GM12878 (cell line): ENCODE measurements around the gene DICER1. TPM values are rescaled to one million over a fixed set of nuclear protein-coding genes. Genes with fewer than 3 reads are reported as not detected.

ENCODE experiments used
- ATAC-seq: fragments of 200-7000 bp; cut with Tn5 transposase; 3 replicates; pipeline ENCODE4 v1.9.1; 2020; ENCODE audit warnings: mild to moderate bottlenecking, moderate library complexity
- BruUV-seq: library from RNA; stranded (reverse); fragments of 400-500 nt; replicated peaks from 2 replicates; lab custom pipeline; 2021; lab: Mats Ljungman, UMichigan
- CTCF ChIA-PET: fragments of 300-600 bp; sonication (Branson Sonifier 250); formaldehyde crosslinking; extraction: SDS; loops from one replicate; lab custom pipeline; 2021; ENCODE audit warnings: inconsistent platforms; lab: Yijun Ruan, JAX
- POLR2A ChIA-PET: fragments of 350-600 bp; formaldehyde crosslinking; extraction: SDS; loops from one replicate; lab custom pipeline; 2021; ENCODE audit warnings: inconsistent platforms; lab: Charles Lee
- RAD21 ChIA-PET: fragments of 300-600 bp; sonication (Branson Sonifier 250); formaldehyde crosslinking; loops from one replicate; lab custom pipeline; 2023; ENCODE audit warnings: antibody characterized with exemption; ENCODE audit not compliant: unreplicated experiment; lab: Charles Lee
- SMC1A ChIA-PET: fragments of 300-600 bp; sonication (Branson Sonifier 250); formaldehyde crosslinking; loops from one replicate; lab custom pipeline; 2023; ENCODE audit not compliant: unreplicated experiment, uncharacterized antibody; lab: Charles Lee
- DNase-seq: peaks from one replicate; pipeline ENCODE4 v3.0.0-alpha.2; 2011; ENCODE audit warnings: low read depth, low spot score
- FAIRE-seq: peaks from 3 replicates; lab custom pipeline; 2011; peaks lifted over from hg19 to GRCh38; lab: Jason Lieb, UNC
- H2AFZ ChIP-seq: 2 replicates; pipeline ENCODE4 v1.6.0; 2011; ENCODE audit warnings: low read depth, low read length, control low read depth; ENCODE audit not compliant: control insufficient read depth
- H3K27ac ChIP-seq: 2 replicates; pipeline ENCODE4 v1.5.1; 2011; ENCODE audit warnings: control low read depth; ENCODE audit not compliant: control insufficient read depth, insufficient read depth
- H3K27me3 ChIP-seq, 2 experiments: replicated peaks in 1 of 2; 2 replicates each; pipeline versions ENCODE4 v1.6.0 to v1.6.1; 2011; ENCODE audit warnings: low read length in 1 of 2; ENCODE audit not compliant: control insufficient read depth in 2 of 2, insufficient read depth in 2 of 2
- H3K36me3 ChIP-seq, 2 experiments: 2 replicates each; pipeline ENCODE4 v1.5.1; 2011; ENCODE audit warnings: low read length in 1 of 2; ENCODE audit not compliant: control insufficient read depth in 2 of 2, insufficient read depth in 2 of 2
- H3K4me1 ChIP-seq: 2 replicates; pipeline ENCODE4 v1.6.1; 2011; ENCODE audit warnings: mild to moderate bottlenecking, low read length, moderate library complexity, mixed read lengths; ENCODE audit not compliant: control insufficient read depth, insufficient read depth
- H3K4me2 ChIP-seq: 2 replicates; pipeline ENCODE4 v1.6.0; 2011; ENCODE audit warnings: control low read depth; ENCODE audit not compliant: control insufficient read depth, insufficient read depth
- H3K4me3 ChIP-seq: fragments of 200-600 bp; sonication (generic); 2 replicates; pipeline ENCODE4 v1.5.1; 2016
- H3K79me2 ChIP-seq: 2 replicates; pipeline ENCODE4 v1.6.0; 2011; ENCODE audit warnings: low read length; ENCODE audit not compliant: control insufficient read depth, insufficient read depth
- H3K9ac ChIP-seq: 2 replicates; pipeline ENCODE4 v1.8.0; 2011; ENCODE audit warnings: low read length, control low read depth, mixed read lengths; ENCODE audit not compliant: control insufficient read depth, insufficient read depth
- H3K9me3 ChIP-seq: replicated peaks from 3 replicates; pipeline ENCODE4 v1.5.1; 2011; ENCODE audit warnings: mild to moderate bottlenecking, low read length; ENCODE audit not compliant: control insufficient read depth, insufficient read depth
- H4K20me1 ChIP-seq: 2 replicates; pipeline ENCODE4 v1.6.0; 2011; ENCODE audit not compliant: control insufficient read depth, insufficient read depth
- ASH2L ChIP-seq: fragments of 300-600, 200-600 bp; sonication (generic); IDR thresholded peaks from 2 replicates; pipeline ENCODE4 v1.6.1; 2017; ENCODE audit warnings: low read depth, mild to moderate bottlenecking, borderline replicate concordance
- CREB1 ChIP-seq: IDR thresholded peaks from 2 replicates; pipeline ENCODE4 v1.6.1; 2012; ENCODE audit warnings: low read depth, mild to moderate bottlenecking, inconsistent platforms
- RAD21 ChIP-seq: IDR thresholded peaks from 2 replicates; pipeline ENCODE4 v1.6.1; 2011; ENCODE audit warnings: mild to moderate bottlenecking, low read depth, low read length, moderate library complexity; ENCODE audit not compliant: insufficient read depth
- RUNX3 ChIP-seq: IDR thresholded peaks from 2 replicates; pipeline ENCODE4 v1.6.1; 2012; ENCODE audit warnings: low read length, inconsistent platforms
- ZZZ3 ChIP-seq: IDR thresholded peaks from 2 replicates; pipeline ENCODE4 v1.6.1; 2011; ENCODE audit warnings: low read depth; ENCODE audit not compliant: control insufficient read depth, insufficient read length
- WGBS: methylation state at CpG from one replicate; pipeline ENCODE4 v1.1.6; 2016; ENCODE audit warnings: low lambda C conversion rate; ENCODE audit not compliant: insufficient replicate concordance, insufficient coverage; ENCODE audit errors: missing lambda C conversion rate; 5-methylcytosine and 5-hydroxymethylcytosine counted together
- in situ Hi-C: fragments of 300-500 bp; cut with MboI; formaldehyde crosslinking; loops from 9 replicates; pipeline ENCODE4 v1.14.3; 2018; ENCODE audit warnings: mixed read lengths
- intact Hi-C: fragments of 100-400 bp; cut with micrococcal nuclease; formaldehyde crosslinking; loops from one replicate; pipeline ENCODE4 v1.14.2; 2022; ENCODE audit not compliant: unreplicated experiment
- polyA plus RNA-seq, 11 experiments: library from polyadenylated mRNA; depleted of rRNA in 4 of 11; unstranded in 6 of 11; stranded (reverse) in 5 of 11; fragments of >200 nt; fragmentation: Nextera tagmentation in 4 of 11; fragmentation: Illumina TruSeq in 1 of 11; extraction: Ambion mirVana in 4 of 11; extraction: Trizol in 1 of 11; gene quantifications; 1 replicate in 1 of 11; 2 replicates in 10 of 11; pipeline versions ENCODE4 v1.2.1 to v1.2.3, GENCODE V29; 2011 to 2016; ENCODE audit warnings: inconsistent platforms in 2 of 11, missing spikeins in 2 of 11, low read depth in 1 of 11
- total RNA-seq, 4 experiments: library from RNA; depleted of rRNA in 3 of 4; stranded (reverse); fragments of >200 nt in 3 of 4; fragmentation: Illumina TruSeq in 1 of 4; extraction: Trizol in 1 of 4; gene quantifications; 2 replicates each; pipeline versions ENCODE4 v1.2.1 to v1.2.3, GENCODE V29; 2013 to 2021

DICER1 gene
- total and polyA plus RNA-seq, 10 of the 15 experiments (the other 5 are each of a cell fraction or from before 2014, with no cell fraction given): 6.8 to 70.8 (median 37.1) TPM

DNA sequence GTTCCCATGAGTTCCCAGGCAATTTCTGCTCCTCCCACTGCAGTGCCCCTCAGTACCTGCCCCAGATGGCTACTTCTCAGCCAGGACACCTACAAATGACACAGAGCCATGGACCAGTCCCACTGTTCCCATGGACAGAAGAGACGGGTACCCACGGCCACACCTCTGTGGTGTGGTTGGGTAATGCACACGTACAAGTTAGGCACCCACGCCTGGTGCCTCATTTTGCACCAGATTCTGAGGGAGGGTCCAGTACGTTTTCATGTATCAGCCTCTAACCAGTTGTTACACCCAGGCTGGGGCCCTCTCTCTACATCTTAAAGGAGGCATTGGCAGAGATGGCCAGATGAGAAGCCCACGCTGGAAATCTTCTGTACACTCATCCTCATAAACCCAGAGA lies 114.0 kb downstream of the DICER1 start:
- Histone ChIP-seq H3K4me3 (no peak overlapping the region), H3K9me3 (no peaks in the 10 kb centered on the region), H3K36me3 (no peaks in the 10 kb centered on the region), H4K20me1 (no peaks in the 10 kb centered on the region), H3K4me1 (no peaks in the 10 kb centered on the region), H3K27ac (no peak overlapping the region), H3K27me3 (peaks cover 0 to 1% of the 10 kb centered on the region in 2 experiments; a peak in 1 of 4 replicates), H3K4me2 (no peak overlapping the region), H2AFZ (no peak overlapping the region), H3K79me2 (no peaks in the 10 kb centered on the region), H3K9ac (no peak overlapping the region)
- ChIA-PET POLR2A (no interaction called here), SMC1A (no interaction called here), CTCF (no interaction called here), RAD21 (no interaction called here)
- ATAC-seq (no peak), FAIRE-seq (no peak), DNase-seq (no peak)
- BruUV-seq: no TSS peak
- intact Hi-C loops (no loop called here), in situ Hi-C loops (no loop called here)
- 15% methylated on average over 6 of the region's 6 CpGs for WGBS
- no peak for TF ChIP-seq ASH2L

DNA sequence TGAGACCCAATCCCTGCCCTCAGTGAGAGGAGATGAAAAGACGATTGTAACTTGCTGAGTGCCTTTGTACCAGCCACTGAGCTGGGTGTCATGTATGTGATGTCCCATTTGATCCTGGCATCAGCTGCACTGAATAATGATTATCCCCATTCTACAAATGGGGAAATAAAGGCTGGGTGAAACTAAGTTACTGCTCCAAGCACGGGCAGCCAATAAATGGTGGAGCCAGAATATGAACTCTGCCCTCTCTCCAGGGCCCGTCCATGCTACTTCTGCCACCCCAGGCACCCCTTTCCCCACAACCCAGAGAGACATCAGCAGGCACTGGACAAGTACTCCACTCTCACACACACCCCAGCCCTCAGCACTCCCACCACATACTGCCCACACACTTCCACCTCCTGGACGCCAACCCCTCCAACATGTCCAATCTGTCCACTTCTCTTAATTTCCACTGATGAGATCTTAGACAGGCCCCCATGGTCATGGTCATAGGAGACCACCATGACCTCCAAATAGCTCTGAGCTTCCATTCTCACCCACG lies 115.8 kb downstream of the DICER1 start:
- ChIA-PET SMC1A (no interaction called here), RAD21 (no interaction called here), POLR2A (no interaction called here), CTCF (no interaction called here)
- FAIRE-seq (no peak), ATAC-seq (no peak), DNase-seq (no peak)
- Histone ChIP-seq H3K79me2 (no peaks in the 10 kb centered on the region), H2AFZ (no peak overlapping the region), H4K20me1 (no peaks in the 10 kb centered on the region), H3K4me1 (no peaks in the 10 kb centered on the region), H3K9me3 (no peaks in the 10 kb centered on the region), H3K4me3 (no peak overlapping the region), H3K9ac (no peak overlapping the region), H3K27ac (no peak overlapping the region), H3K27me3 (peaks cover 0 to 1% of the 10 kb centered on the region in 2 experiments; a peak in 1 of 4 replicates), H3K36me3 (no peaks in the 10 kb centered on the region), H3K4me2 (no peak overlapping the region)
- no peak for TF ChIP-seq RUNX3
- TF ChIP-seq CREB1: no peak
- no peak for TF ChIP-seq RAD21
- no peak for TF ChIP-seq ZZZ3
- 22% methylated on average over 5 of the region's 5 CpGs for WGBS
- in situ Hi-C loops: no loop called here
- intact Hi-C loops: no loop called here
- BruUV-seq: no TSS peak
